Activated CD4-positive, alpha-beta T cell treated with anti-CD3 and anti-CD28 coated beads for 48 hours (primary cell): ENCODE results near the gene SLC6A19.

Experiments used
- DNase-seq: peaks from one replicate; pipeline ENCODE4 v3.0.0-alpha.2; 2020

SLC6A19 gene

DNA sequence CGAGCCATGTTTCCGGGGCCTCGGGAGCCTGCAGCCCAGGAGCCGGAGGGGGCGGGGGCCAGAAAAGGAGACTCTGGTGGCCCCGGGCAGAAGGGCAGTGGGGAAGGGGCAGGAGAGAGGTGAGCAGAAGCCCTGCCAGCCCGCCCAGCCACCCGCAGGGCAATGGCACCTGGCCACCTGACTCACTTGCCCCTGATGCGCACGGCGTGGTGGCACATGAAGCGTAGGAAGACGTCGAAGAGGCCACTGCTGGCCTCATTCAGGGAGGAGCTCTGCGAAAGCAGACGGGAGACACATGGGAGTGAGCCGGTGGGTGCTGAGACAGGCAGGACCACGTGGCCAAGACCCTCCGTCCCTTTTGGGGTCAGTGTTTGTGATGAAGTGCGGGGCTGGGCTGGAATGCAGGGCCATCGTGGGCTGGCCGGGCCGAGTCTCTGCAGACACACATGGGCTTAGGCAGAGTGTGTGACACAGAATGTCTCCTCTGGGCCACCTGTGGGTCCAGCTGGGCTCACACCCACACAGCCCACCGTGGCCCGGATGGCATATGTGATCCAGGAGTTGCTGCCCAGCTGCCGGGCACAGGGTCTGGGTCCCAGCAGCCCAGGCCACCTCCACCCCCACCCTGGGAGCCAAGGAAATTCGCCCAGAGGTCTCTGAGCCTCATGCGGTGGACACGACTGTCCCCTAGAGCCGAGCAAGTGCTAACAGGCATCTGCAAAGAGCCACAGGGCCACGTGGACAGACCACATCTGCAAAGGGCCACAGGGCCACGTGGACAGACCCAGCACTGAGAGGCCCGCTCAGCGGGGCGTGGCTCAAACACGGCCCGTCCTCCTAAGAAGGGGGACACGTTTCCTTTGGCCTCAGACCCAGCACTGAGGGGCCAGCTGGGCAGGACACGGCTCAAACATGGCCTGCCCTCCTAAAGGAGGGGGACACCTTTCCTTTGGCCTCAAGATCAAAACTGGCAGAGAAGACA lies 69.8 kb downstream of the SLC6A19 start:
- no peak for DNase-seq

DNA sequence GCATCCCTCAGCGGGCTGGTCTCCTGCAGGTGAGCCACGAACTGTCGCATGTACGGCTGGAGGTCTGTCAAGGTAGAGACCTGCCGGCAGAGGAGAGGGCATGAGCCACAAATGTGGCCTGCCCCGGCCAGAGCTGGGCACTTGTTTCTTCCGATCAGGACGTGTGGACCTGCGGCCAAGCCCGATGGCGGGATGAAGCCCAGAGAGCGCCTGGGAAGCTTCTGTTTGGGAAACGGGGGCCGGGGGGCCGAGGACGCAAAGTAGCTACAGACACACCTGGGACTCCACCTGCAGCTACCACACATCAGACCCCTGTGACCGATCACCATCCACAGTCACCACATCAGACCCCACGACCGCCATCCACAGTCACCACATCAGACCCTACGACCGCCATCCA lies 70.8 kb downstream of the SLC6A19 start:
- no peak for DNase-seq

DNA sequence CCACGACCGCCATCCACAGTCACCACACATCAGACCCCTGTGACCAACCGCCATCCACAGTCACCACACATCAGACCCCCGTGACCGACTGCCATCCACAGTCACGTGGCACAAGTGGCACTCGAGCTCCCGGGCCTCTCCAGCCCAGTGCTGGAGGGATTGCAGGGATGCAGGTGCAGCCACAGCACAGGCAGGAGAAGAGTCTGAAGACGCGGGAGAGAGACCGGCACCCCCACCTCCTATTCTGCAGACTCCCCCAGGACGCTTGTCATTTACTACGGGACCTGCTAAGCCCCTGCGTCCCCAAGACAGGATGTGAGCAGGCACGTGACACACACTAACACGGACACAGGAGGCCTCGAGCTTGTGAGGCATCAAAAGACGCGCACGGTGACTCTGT lies 72.3 kb downstream of the SLC6A19 start:
- no peak for DNase-seq

DNA sequence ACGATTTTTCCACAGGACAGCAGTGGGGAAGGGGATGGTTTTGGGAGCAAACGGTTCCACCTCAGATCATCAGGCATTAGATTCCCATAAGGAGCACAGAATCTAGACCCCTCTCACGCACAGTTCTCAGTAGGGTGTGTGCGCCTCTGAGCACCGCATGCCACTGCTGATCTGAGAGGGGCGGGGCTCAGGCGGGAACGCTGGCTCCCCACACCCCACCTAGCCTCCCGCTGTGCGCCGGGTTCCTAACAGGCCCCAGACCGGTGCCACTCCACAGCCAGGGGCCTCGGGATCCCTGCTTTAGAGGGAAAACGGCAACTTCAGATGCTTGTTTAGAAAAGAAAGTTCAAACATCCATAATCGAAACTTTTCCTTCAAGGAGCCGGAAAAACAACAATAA lies 73.1 kb downstream of the SLC6A19 start:
- DNase-seq = no peak
